ENCODE results near the gene WDPCP.
"Not testable (repeated sequence)": the region's sequence is repeated elsewhere in the genome, so short reads cannot be mapped to it uniquely, and the experiment has no call there.

WDPCP gene

GRCh38 chr2:63544017-63544627 lies 44.2 kb downstream of the WDPCP start:
- DNase-seq (ENCODE audit: low read depth), result no peak

GRCh38 chr2:63539416-63540162 lies 48.7 kb downstream of the WDPCP start:
- DNase-seq (ENCODE audit: low read depth), result no peak

GRCh38 chr2:63538390-63538789 lies 49.9 kb downstream of the WDPCP start:
- DNase-seq (ENCODE audit: low read depth), result no peak

GRCh38 chr2:63537306-63537705 lies 51.0 kb downstream of the WDPCP start:
- DNase-seq (ENCODE audit: low read depth), result no peak

GRCh38 chr2:63530704-63531279 lies 57.5 kb downstream of the WDPCP start:
- DNase-seq (ENCODE audit: low read depth), result no peak

GRCh38 chr2:63525905-63526304 lies 62.4 kb downstream of the WDPCP start:
- DNase-seq (ENCODE audit: low read depth), result no peak

- no peak for DNase-seq (ENCODE audit: low read depth)
Measured at GRCh38 chr2:63522950-63523349, 65.3 kb downstream of the WDPCP start.

GRCh38 chr2:63520793-63521192 lies 67.5 kb downstream of the WDPCP start:
- no peak for DNase-seq (ENCODE audit: low read depth)

- no peak for DNase-seq (ENCODE audit: low read depth)
Measured at GRCh38 chr2:63514781-63515180, 73.5 kb downstream of the WDPCP start.

GRCh38 chr2:63514237-63514716 lies 74.0 kb downstream of the WDPCP start:
- DNase-seq (ENCODE audit: low read depth), result no peak

GRCh38 chr2:63506320-63506719 lies 82.0 kb downstream of the WDPCP start:
- no peak for DNase-seq (ENCODE audit: low read depth)

- DNase-seq (ENCODE audit: low read depth), result no peak
Measured at GRCh38 chr2:63503818-63504217, 84.5 kb downstream of the WDPCP start.

GRCh38 chr2:63500398-63500797 lies 87.9 kb downstream of the WDPCP start:
- DNase-seq (ENCODE audit: low read depth), result no peak

GRCh38 chr2:63497576-63497975 lies 90.7 kb downstream of the WDPCP start:
- DNase-seq (ENCODE audit: low read depth), result no peak

- DNase-seq (ENCODE audit: low read depth), result no peak
Measured at GRCh38 chr2:63494968-63495367, 93.3 kb downstream of the WDPCP start.

GRCh38 chr2:63494100-63494499 lies 94.2 kb downstream of the WDPCP start:
- no peak for DNase-seq (ENCODE audit: low read depth)

GRCh38 chr2:63488118-63488713 lies 100.1 kb downstream of the WDPCP start:
- no peak for DNase-seq (ENCODE audit: low read depth)

- no peak for DNase-seq (ENCODE audit: low read depth)
Measured at GRCh38 chr2:63486861-63487290, 101.4 kb downstream of the WDPCP start.

- no peak for DNase-seq (ENCODE audit: low read depth)
Measured at GRCh38 chr2:63484901-63485300, 103.4 kb downstream of the WDPCP start.

GRCh38 chr2:63484481-63484880 lies 103.8 kb downstream of the WDPCP start:
- no peak for DNase-seq (ENCODE audit: low read depth)

- DNase-seq (ENCODE audit: low read depth), result no peak
Measured at GRCh38 chr2:63477686-63478085, 110.6 kb downstream of the WDPCP start.

- not testable (repeated sequence) for DNase-seq (ENCODE audit: low read depth)
Measured at GRCh38 chr2:63469313-63469712, 119.0 kb downstream of the WDPCP start.

- DNase-seq (ENCODE audit: low read depth), result no peak
Measured at GRCh38 chr2:63465633-63466032, 122.6 kb downstream of the WDPCP start.
